ENCODE results near the gene TNK2.
"Not testable (repeated sequence)": the region's sequence is repeated elsewhere in the genome, so short reads cannot be mapped to it uniquely, and the experiment has no call there.

Gene TNK2

GRCh38 chr3:195822131-195822696, 86.1 kb downstream of the TNK2 start:
- no peak for DNase-seq

- no peak for DNase-seq
Measured at GRCh38 chr3:195821403-195822130, 86.8 kb downstream of the TNK2 start.

- no peak for DNase-seq
Measured at GRCh38 chr3:195820901-195821300, 87.5 kb downstream of the TNK2 start.

GRCh38 chr3:195820186-195820585, 88.2 kb downstream of the TNK2 start:
- no peak for DNase-seq

GRCh38 chr3:195818301-195818700, 90.0 kb downstream of the TNK2 start:
- no peak for DNase-seq

- DNase-seq = no peak
Measured at GRCh38 chr3:195817578-195818135, 90.7 kb downstream of the TNK2 start.

GRCh38 chr3:195816276-195816913, 92.0 kb downstream of the TNK2 start:
- DNase-seq = not testable (repeated sequence)

- no peak for DNase-seq
Measured at GRCh38 chr3:195815169-195815771, 93.1 kb downstream of the TNK2 start.

- DNase-seq = no peak
Measured at GRCh38 chr3:195813916-195814640, 94.3 kb downstream of the TNK2 start.
